ENCODE data around the gene INPP5J. TPM values are rescaled to one million over a fixed set of nuclear protein-coding genes. Genes with fewer than 3 reads are reported as not detected.

INPP5J gene
- total and polyA plus RNA-seq, 2 of the 13 experiments (the other 11 are each of a cell fraction or from before 2014, with no cell fraction given) = 0.24 to 1.1 TPM

GRCh38 chr22:31102441-31103081 lies 20.2 kb upstream of the INPP5J start (continued):
- TF ChIP-seq ZNF512B (CRISPR knock-in tag; IDR thresholded peaks at IDR 0.05; ENCODE audit: borderline replicate concordance) (no peak), ZNF234 (CRISPR knock-in tag; conservative IDR thresholded peaks at IDR 0.05) (no peak), JARID2 (CRISPR knock-in tag; IDR thresholded peaks at IDR 0.05; ENCODE audit: insufficient replicate concordance) (no peak), ONECUT2 (CRISPR knock-in tag; IDR thresholded peaks at IDR 0.05) (no peak), CBFB (CRISPR knock-in tag; IDR thresholded peaks at IDR 0.05) (no peak), AFF4 (CRISPR knock-in tag; IDR thresholded peaks at IDR 0.05) (no peak), ZNF496 (CRISPR knock-in tag; IDR thresholded peaks at IDR 0.05; ENCODE audit: insufficient replicate concordance) (no peak), ZNF260 (CRISPR knock-in tag; IDR thresholded peaks at IDR 0.05; ENCODE audit: borderline replicate concordance, low read depth) (no peak), HINFP (CRISPR knock-in tag; IDR thresholded peaks at IDR 0.05; ENCODE audit: low read depth) (no peak), RBFOX2 (IDR thresholded peaks at IDR 0.05; ENCODE audit: low read depth, low read length) (no peak), PPARG (CRISPR knock-in tag; conservative IDR thresholded peaks at IDR 0.05) (no peak), HMGXB3 (CRISPR knock-in tag; IDR thresholded peaks at IDR 0.05; ENCODE audit: borderline replicate concordance) (no peak), ZMYM2 (CRISPR knock-in tag; IDR thresholded peaks at IDR 0.05) (no peak), ZNF337 (CRISPR knock-in tag; IDR thresholded peaks at IDR 0.05; ENCODE audit: borderline replicate concordance, low read depth) (no peak), ZNF549 (CRISPR knock-in tag; IDR thresholded peaks at IDR 0.05) (no peak), ZNF782 (CRISPR knock-in tag; IDR thresholded peaks at IDR 0.05; ENCODE audit: borderline replicate concordance) (no peak), ZNF598 (CRISPR knock-in tag; IDR thresholded peaks at IDR 0.05; ENCODE audit: borderline replicate concordance) (0 out of 2 replicates have a peak, but pooled peaks have one; percentile 39)
